ENCODE measurements around the gene SORCS1.

Gene SORCS1

GRCh38 chr10:107022600-107023354 lies 141.7 kb downstream of the SORCS1 start:
- no peak for TF ChIP-seq CTCF (IDR thresholded peaks at IDR 0.05; ENCODE audit: low read depth, low read length, missing control alignments)
- no peak overlapping the region for H3K4me3 ChIP-seq (replicated peaks; ENCODE audit: low read depth, low read length)
- no peak for DNase-seq (ENCODE audit: extremely low read depth, low read depth)

- no peak overlapping the region for H3K4me3 ChIP-seq (replicated peaks; ENCODE audit: low read depth, low read length)
- TF ChIP-seq CTCF (IDR thresholded peaks at IDR 0.05; ENCODE audit: low read depth, low read length, missing control alignments): no peak
- no peak for DNase-seq (ENCODE audit: extremely low read depth, low read depth)
Observed at GRCh38 chr10:107019154-107019553, 145.4 kb downstream of the SORCS1 start.

GRCh38 chr10:107013258-107014006 lies 151.1 kb downstream of the SORCS1 start:
- DNase-seq (ENCODE audit: extremely low read depth, low read depth): no peak

GRCh38 chr10:107011992-107012391 lies 152.5 kb downstream of the SORCS1 start:
- no peak overlapping the region for H3K4me3 ChIP-seq (replicated peaks; ENCODE audit: low read depth, low read length)
- DNase-seq (ENCODE audit: extremely low read depth, low read depth): no peak
- no peak for TF ChIP-seq CTCF (IDR thresholded peaks at IDR 0.05; ENCODE audit: low read depth, low read length, missing control alignments)

More at GRCh38 chr10:107013258-107014006, 151.1 kb downstream of the SORCS1 start:
- no peak overlapping the region for H3K4me3 ChIP-seq (replicated peaks; ENCODE audit: low read depth, low read length)
- no peak for TF ChIP-seq CTCF (IDR thresholded peaks at IDR 0.05; ENCODE audit: low read depth, low read length, missing control alignments)

GRCh38 chr10:107011105-107011504 lies 153.4 kb downstream of the SORCS1 start:
- no peak for TF ChIP-seq CTCF (IDR thresholded peaks at IDR 0.05; ENCODE audit: low read depth, low read length, missing control alignments)
- no peak for DNase-seq (ENCODE audit: extremely low read depth, low read depth)
- no peak overlapping the region for H3K4me3 ChIP-seq (replicated peaks; ENCODE audit: low read depth, low read length)

GRCh38 chr10:107010531-107010930 lies 154.0 kb downstream of the SORCS1 start:
- no peak for DNase-seq (ENCODE audit: extremely low read depth, low read depth)
- no peak for TF ChIP-seq CTCF (IDR thresholded peaks at IDR 0.05; ENCODE audit: low read depth, low read length, missing control alignments)
- no peak overlapping the region for H3K4me3 ChIP-seq (replicated peaks; ENCODE audit: low read depth, low read length)
